ENCODE results near the gene HOXB13. TPM values are rescaled to one million over a fixed set of nuclear protein-coding genes. Genes with fewer than 3 reads are reported as not detected.
A peak's percentile ranks its signal among the peaks of the same experiment; 100 is the strongest.

Gene HOXB13
- polyA plus RNA-seq, 1 experiment = not detected

DNA sequence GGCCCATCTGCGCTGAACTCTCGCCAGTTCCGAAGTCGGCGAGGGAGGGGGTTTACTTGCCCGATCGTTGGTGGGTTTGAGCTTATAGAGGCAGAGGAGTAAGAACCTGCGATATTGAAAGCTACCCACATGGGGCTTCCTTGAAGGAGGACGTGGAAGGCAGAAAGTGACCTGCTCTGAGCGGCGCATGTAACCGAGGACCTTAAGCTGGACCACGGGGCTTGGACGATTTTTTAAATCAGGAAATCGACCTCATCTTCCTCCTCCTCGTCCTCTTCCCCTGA is 3.6 kb downstream of the HOXB13 start:
- TF ChIP-seq, protein P1, sequence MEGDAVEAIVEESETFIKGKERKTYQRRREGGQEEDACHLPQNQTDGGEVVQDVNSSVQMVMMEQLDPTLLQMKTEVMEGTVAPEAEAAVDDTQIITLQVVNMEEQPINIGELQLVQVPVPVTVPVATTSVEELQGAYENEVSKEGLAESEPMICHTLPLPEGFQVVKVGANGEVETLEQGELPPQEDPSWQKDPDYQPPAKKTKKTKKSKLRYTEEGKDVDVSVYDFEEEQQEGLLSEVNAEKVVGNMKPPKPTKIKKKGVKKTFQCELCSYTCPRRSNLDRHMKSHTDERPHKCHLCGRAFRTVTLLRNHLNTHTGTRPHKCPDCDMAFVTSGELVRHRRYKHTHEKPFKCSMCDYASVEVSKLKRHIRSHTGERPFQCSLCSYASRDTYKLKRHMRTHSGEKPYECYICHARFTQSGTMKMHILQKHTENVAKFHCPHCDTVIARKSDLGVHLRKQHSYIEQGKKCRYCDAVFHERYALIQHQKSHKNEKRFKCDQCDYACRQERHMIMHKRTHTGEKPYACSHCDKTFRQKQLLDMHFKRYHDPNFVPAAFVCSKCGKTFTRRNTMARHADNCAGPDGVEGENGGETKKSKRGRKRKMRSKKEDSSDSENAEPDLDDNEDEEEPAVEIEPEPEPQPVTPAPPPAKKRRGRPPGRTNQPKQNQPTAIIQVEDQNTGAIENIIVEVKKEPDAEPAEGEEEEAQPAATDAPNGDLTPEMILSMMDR (IDR thresholded peaks at IDR 0.05; ENCODE audit: low read depth, low read length) = no peak
- Histone ChIP-seq H3K9me3 (ENCODE audit: control insufficient read depth, insufficient read depth, low read length) (peaks cover 2% of the 10 kb centered on the region; the same call in 1 of the 2 replicates), H3K27ac (ENCODE audit: low read depth, low read length) (no peak overlapping the region), H3K4me3 (ENCODE audit: low read depth, low read length) (no peak overlapping the region), H3K27me3 (ENCODE audit: control insufficient read depth, insufficient read depth, low read length) (peaks cover 96% of the 10 kb centered on the region)
- ChIA-PET CTCF (interaction anchor here (0.6 to 5.6 kb wide), 21 partner anchors 10 to 164 kb away, joined by 3 to 102 read pairs (median 4); no protein-coding TSS in a partner anchor), POLR2A (interaction anchor here (1.0 to 1.2 kb wide), 2 partner anchors 66 to 160 kb away, joined by 3 to 6 read pairs; no protein-coding TSS in a partner anchor)
- DNase-seq (ENCODE audit: low read depth, low spot score) = no peak

DNA sequence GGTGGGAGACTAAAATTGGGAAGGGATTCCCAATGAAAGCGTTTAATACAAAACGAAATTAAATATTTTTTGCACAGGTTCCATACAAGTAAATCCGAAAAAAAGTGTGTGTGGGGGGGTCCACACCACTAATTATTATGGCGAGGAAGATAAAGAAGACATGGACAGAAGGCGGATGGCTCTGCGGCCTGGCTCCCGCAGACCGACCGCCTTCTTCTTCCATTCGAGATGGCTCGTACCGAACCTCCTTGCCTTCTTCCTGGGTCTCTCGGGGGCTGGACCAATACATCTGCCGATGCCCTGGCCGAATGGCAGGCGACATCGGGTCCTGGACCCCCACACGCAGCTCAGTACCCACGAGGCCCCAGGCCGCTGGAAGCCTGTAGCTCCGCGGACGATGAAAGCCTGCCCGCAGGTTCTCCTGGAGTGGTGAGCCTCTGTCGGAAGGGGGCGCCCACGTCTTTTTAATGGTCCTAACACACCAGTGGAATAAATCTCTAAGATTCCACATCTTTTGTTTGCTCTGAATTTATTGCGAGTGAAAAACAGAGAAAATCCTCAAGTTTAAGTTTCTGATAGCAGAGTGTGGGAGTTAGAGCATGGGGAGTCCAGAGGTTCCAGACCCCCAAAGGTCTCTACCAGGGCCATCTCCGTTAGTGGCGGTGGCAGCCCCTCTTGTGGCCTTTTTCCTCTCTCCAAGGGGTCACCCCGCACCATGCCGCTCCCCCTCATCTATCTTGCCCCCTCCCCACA is 4.1 kb downstream of the HOXB13 start:
- ChIA-PET CTCF (interaction anchor here (0.6 to 5.6 kb wide), 46 partner anchors 8 to 394 kb away, joined by 3 to 102 read pairs (median 4); no protein-coding TSS in a partner anchor), POLR2A (interaction anchor here (1.0 to 1.2 kb wide), 3 partner anchors 66 to 168 kb away, joined by 3 to 6 read pairs (median 4); partner anchors contain the start of gene ATP5MC1)
- H3K27me3 ChIP-seq (ENCODE audit: control insufficient read depth, insufficient read depth, low read length) = peaks cover 96% of the 10 kb centered on the region
- H3K9me3 ChIP-seq (ENCODE audit: control insufficient read depth, insufficient read depth, low read length) = peaks cover 3% of the 10 kb centered on the region; the same call in 1 of the 2 replicates
- TF ChIP-seq, protein P1 (IDR thresholded peaks at IDR 0.05; ENCODE audit: low read depth, low read length) = peak; percentile 82
- DNase-seq (ENCODE audit: low read depth, low spot score) = peak; percentile 39
- H3K27ac ChIP-seq (ENCODE audit: low read depth, low read length) = no peak overlapping the region
- no peak overlapping the region for H3K4me3 ChIP-seq (ENCODE audit: low read depth, low read length)

DNA sequence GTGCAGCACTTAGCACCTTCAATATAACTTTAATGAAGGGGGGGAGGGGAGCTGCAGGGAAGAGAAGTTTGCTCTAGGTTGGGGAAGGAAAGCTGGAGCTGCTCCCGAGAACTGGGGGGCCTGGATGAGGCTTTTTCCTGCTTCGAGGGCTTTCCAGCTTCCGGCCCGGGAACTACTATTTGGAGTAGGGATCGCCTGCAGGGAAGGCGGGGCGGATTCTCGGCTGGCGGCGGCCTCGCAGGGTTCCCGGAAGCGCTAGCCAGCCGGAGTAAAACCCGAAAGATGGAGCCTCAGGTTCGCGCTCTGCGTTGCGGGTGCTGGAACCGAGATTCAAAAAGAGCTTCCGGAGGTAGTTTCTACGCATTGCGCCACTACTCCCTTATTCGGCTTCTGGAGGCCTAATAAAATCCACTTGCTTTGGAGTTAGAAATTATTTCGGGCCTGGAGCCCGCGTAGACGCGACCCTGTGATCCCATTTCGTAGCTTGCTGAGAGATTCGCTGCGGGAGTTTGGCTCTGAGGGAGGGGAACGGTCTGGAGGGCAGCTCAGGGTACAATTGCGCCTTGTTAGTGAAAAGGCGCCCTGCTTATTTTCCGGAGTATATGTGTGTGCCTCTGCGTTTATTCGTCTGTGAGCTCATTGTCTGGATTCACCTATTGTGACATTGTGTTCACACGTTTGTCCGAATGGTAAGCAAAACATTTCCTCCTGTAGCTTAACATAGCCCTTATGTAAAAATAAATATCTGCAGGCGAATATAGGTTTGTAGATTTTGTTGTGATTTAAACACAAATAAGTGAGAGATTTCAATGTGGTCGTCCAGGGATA is 4.9 kb downstream of the HOXB13 start:
- no peak overlapping the region for H3K27ac ChIP-seq (ENCODE audit: low read depth, low read length)
- peaks cover 6% of the 10 kb centered on the region for H3K9me3 ChIP-seq (ENCODE audit: control insufficient read depth, insufficient read depth, low read length)
- CTCF ChIA-PET = interaction anchor here (0.5 to 5.6 kb wide), 37 partner anchors 9 to 1463 kb away, joined by 3 to 102 read pairs (median 4); no protein-coding TSS in a partner anchor
- TF ChIP-seq, protein P1 (IDR thresholded peaks at IDR 0.05; ENCODE audit: low read depth, low read length) = no peak
- H3K27me3 ChIP-seq (ENCODE audit: control insufficient read depth, insufficient read depth, low read length) = peaks cover 96% of the 10 kb centered on the region
- POLR2A ChIA-PET = interaction anchor here (1.1 to 1.2 kb wide), 2 partner anchors 67 to 169 kb away, joined by 3 to 4 read pairs; partner anchors contain the start of gene ATP5MC1
- H3K4me3 ChIP-seq (ENCODE audit: low read depth, low read length) = no peak overlapping the region
- DNase-seq (ENCODE audit: low read depth, low spot score) = no peak

DNA sequence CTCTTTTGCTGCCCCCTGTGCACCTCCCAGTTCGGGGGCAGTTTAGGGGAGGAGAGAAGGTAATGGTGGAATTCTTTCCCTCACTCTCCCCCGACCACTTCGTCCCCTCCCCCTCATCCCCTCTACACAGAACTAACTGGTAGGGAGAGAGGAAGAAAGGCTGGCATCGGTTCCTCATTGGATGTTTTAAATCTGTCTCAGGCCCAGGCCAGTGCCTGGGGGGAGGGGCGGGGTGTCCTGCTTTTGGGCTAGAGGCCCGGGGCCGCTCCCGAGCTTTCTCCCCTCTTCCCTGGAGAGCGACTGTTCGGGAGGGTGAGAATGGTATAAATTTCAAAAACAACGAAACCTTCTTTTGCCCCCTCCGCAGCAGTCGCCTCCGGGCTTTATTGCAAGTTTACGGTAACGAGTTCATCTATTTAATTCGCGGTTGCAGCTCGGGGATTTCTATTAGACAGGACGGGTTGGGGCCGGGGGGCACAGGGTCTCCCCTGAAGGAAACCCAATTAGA is 5.6 kb downstream of the HOXB13 start, which contains the start of gene PRAC2:
Gene PRAC2 (plus strand): TSS at position 271 of the 508 bp plus-strand sequence. CDS start 1,226 bp downstream, outside the sequence.
- no peak within 1 kb of the TSS for H3K4me3 ChIP-seq (ENCODE audit: low read depth, low read length)
- H3K27me3 ChIP-seq (ENCODE audit: control insufficient read depth, insufficient read depth, low read length) = peaks cover 96% of the 10 kb centered on the region
- H3K27ac ChIP-seq (ENCODE audit: low read depth, low read length) = no peak within 1 kb of the TSS
- H3K9me3 ChIP-seq (ENCODE audit: control insufficient read depth, insufficient read depth, low read length) = peaks cover 9% of the 10 kb centered on the region
- no peak for DNase-seq (ENCODE audit: low read depth, low spot score)
- ChIA-PET CTCF (interaction anchor here (0.9 to 5.6 kb wide), 9 partner anchors 23 to 162 kb away, joined by 3 to 102 read pairs (median 11); no protein-coding TSS in a partner anchor), POLR2A (no interaction called here)
- TF ChIP-seq, protein P1 (IDR thresholded peaks at IDR 0.05; ENCODE audit: low read depth, low read length) = no peak
